Measurements from ENCODE around the gene MACO1.

MACO1 gene

GRCh38 chr1:25523542-25523941 is 92.8 kb downstream of the MACO1 start:
- DNase-seq (ENCODE audit: low spot score), result no peak

DNA sequence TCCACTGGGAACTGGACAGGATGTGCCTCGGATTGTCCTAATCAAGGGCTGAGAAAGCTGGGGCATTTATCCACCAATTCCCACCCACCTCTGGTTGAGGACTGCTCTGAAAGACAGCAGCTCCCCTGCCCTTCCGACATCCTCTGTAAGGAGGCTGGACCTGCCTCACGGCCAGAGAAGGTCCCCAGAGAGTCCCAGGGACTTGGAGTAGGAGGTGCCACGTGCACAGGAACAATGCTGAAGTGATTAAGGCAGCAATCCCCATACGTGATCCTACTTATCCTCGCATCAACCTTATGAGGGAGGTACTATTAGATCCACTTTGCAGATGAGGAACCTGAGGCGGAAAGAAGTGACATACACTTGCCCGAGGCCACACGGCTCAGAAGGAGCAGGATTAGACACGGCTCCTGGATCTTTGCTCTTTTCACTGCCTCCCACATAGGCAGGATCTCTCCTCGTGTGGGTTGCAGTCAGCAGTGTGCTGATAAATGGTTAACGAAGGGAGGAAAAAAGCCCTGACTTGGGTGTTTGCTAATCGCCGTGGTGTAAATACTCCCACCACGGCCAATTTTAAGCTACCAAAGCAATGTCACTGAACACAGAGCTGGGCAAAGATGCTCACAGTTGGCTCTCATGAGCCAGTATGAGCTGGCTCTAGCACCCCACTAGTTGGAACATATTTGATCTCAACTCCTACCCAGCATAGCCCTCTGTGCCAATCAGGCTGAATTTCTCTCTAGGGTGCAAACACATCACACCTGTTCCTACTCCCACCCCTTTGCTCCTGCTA is 94.1 kb downstream of the MACO1 start:
- DNase-seq (ENCODE audit: low spot score), result peak; percentile 55

DNA sequence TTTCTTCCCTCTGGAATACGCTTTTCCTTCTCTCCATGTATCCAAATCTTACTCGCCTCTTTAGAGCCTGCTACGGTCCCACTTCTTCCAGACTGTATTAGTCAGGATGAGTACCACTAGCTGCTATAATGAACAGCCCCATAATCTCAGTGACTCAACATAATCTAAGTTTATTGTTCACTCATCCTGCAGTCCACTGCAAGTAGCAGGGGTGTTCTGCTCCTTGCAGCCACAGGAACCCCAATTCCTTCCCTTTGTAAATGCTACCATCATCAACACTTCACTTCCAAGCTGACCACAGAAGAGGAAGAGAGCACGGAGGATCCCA is 94.6 kb downstream of the MACO1 start:
- no peak for DNase-seq (ENCODE audit: low spot score)

- DNase-seq (ENCODE audit: low spot score), result no peak
Observed at GRCh38 chr1:25526753-25527152, 96.1 kb downstream of the MACO1 start.

DNA sequence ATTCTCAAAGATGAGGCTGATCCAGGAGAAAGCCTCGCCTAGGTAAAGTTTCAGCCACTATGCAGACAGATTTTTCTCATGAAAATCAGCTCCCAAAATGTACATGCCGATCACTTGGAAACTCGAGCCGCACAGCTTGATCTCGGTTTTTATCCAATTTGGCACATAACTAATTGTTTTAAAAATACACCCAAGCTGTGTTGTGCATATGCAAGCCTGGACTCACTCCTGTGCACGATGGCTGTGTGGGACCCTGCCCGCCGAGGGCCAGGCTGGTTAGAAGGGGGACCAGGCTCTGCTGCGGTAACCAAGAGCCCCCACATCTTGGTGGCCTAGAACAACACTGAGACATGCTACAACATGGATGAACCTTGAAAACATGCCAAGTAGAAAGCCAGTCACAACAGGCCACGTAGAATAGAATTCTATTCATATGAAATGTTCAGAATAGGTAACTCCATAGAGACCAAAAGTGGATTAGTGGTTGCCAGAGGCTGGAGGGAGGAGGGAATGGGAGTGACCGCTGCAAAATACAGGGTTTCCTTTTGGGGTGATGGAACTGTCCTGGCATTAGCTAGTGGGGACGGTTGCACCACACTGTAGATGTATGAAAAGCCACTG is 96.6 kb downstream of the MACO1 start:
- DNase-seq (ENCODE audit: low spot score), result peak; percentile 42

- DNase-seq (ENCODE audit: low spot score), result no peak
Observed at GRCh38 chr1:25527946-25528595, 97.4 kb downstream of the MACO1 start.

DNA sequence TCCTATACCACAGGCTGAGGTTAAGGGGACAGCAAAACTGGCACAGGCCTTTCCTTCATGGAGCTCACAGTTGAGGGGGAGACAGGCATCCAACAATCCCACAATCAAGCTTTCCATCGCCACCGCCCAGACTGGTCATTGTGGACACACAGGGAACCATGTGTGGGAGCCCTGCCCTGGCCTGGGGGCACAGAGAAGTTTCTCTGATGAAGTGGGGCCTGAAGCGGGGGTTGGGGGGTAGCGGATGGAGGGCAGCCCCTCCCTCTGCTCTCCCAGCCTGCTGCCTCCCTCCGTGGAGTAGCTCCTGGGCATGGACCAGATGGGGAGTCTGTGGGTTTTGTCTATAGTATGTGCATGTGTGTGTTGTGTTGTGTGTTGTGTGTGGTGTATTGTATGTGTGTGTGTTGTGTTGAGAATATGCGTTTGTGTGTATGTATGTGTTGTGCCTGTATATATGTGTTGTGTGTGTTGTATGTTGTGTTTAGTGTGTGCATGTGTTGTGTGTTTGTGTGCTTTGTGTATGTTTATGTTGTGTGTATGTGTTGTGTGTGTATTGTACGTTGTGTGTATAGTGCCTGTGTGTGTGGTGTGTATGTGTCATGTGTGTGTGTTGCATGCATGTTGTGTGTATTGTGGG is 98.3 kb downstream of the MACO1 start:
- no peak for DNase-seq (ENCODE audit: low spot score)

GRCh38 chr1:25529518-25530185 is 99.0 kb downstream of the MACO1 start:
- no peak for DNase-seq (ENCODE audit: low spot score)

GRCh38 chr1:25530186-25531081 is 99.7 kb downstream of the MACO1 start:
- DNase-seq (ENCODE audit: low spot score), result no peak

DNA sequence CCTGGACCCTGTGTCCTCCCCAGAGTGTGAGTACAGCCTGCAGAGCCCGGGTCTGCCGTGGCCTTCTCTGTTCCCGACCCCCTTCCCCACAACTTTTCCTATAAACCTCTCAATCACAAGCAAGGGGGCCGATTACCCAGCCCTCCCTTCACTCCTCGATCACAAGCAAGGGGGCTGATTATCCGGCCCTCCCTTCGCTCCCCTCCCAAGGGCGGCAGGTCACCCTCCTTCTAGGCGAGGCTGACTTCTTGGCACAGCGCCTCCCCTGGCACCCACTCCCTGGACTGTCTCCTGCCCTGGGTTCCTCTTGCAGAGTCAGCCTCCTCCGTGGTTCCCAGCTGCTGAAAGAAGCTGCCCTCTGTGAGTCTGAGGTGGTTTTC is 100.4 kb downstream of the MACO1 start:
- DNase-seq (ENCODE audit: low spot score), result no peak

GRCh38 chr1:25532970-25533369 is 102.3 kb downstream of the MACO1 start:
- no peak for DNase-seq (ENCODE audit: low spot score)

- no peak for DNase-seq (ENCODE audit: low spot score)
Observed at GRCh38 chr1:25533775-25534409, 103.2 kb downstream of the MACO1 start.

GRCh38 chr1:25534410-25534788 is 103.7 kb downstream of the MACO1 start:
- DNase-seq (ENCODE audit: low spot score), result no peak

- DNase-seq (ENCODE audit: low spot score), result no peak
Observed at GRCh38 chr1:25536124-25536523, 105.4 kb downstream of the MACO1 start.

DNA sequence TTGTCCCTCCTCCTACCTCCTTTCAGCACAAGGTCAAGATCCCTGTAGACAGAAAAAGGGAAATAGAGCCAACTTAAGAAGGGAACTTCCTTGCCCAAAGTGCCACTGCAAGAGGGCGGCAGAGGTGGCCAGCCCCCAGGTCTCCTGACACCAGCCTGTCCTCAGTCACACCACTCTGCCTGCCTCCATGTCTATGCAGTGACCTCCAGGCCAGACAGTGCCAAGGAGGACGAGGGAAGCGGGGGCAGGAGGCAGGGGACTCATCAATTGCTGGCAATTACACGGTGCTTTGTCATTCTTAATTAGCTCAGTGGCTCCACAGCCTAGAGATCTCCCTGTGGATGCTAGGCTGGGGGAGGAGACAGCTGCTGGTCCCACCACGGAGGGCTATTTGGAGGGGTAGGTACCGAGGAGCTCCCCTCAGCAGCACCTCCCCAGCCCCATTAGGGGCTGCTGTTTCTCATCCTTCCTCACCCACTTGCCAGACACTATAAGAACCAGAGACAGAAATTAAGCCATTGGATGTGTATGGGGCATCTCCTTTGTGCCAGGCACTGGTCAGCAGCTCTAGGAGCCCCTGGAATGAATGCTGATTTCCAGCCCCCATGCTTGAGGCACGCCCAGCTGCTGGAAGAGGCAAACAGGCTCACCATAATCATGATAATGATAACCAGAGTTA is 106.6 kb downstream of the MACO1 start:
- DNase-seq (ENCODE audit: low spot score), result no peak

DNA sequence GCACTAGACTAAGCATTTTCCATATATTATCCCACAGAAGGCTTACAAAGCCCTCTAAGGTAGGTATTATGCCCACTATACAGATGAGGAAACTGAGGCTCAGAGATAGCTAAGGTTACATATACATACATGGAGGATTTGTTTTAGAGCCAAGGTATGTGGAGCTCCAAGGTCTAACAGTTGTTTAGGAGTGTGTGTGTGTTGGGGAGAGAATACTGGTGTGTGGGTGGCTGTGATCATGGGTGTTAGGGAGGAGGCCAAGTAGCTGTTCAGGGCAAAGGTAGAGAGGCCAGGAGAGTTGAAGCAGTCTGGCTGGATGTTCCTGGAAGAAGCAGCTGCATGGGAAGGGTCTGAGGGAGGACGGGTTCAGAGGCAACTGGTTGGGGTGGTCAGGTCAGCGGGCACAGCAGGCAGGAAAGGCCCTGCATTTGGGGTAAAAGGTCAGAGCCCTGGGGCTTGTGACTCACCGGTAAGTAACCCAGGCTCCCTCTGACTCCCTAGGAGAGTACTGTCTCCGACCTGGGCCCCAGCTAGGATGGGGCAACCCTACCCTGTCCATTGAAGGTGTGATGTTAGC is 107.6 kb downstream of the MACO1 start:
- DNase-seq (ENCODE audit: low spot score), result no peak

- no peak for DNase-seq (ENCODE audit: low spot score)
Observed at GRCh38 chr1:25540750-25541342, 110.1 kb downstream of the MACO1 start.

GRCh38 chr1:25541425-25541824 is 110.7 kb downstream of the MACO1 start:
- no peak for DNase-seq (ENCODE audit: low spot score)

DNA sequence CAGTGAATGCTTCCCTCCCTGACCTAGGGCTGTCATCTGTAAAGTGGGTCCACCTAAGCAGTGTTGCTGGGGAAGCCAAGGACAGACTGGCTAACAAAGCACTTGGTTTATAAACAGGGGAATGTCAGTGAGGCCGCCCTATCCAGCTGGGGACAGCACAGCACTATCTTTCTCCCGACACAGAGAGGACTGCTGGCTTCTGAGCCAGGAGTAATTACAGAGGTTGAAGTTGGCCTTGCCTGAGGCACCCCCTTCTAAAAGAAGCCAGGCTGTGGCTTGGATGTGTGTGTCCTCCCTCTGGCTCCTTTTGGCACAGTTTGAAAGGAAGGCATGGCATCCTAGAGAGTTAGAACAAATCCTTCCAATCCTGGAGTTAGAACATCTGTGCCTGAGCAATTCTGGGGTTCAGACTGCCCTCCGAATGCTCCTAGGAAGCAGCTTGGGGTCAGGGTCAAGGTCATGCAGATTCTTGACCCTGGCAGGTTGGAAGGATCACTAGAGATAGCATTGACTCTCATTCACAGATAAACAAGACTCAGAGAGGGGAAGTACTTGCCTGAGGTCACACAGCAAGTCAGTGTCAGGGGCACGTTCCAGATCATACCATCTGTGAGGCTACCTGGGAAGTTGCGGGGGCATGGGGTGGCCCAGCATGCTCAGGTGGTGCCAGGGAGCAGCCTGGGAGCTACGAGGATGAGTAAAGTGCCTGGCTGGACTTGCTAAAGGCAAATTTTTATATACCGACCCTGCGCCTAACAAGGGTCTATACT is 111.4 kb downstream of the MACO1 start:
- DNase-seq (ENCODE audit: low spot score), result no peak
